Transverse colon (tissue), 4 donors: ENCODE results near the gene SYNE2. TPM values are rescaled to one million over a fixed set of nuclear protein-coding genes. Genes with fewer than 3 reads are reported as not detected.

ENCODE experiments used
- DNase-seq: peaks from one replicate; pipeline ENCODE4 v3.0.0-alpha.2; 2019
- H3K27ac ChIP-seq, 4 donors: fragments of 200-600 bp; sonication (generic); 2 replicates each; pipeline ENCODE4 v1.5.1; 2016 to 2018; ENCODE audit warnings: inconsistent platforms in 4 of 4
- H3K27me3 ChIP-seq: fragments of 200-600 bp; sonication (generic); 2 replicates; pipeline ENCODE4 v1.5.1; 2017; ENCODE audit warnings: inconsistent platforms
- H3K36me3 ChIP-seq, 4 donors: fragments of 200-600 bp; sonication (generic); 2 replicates each; pipeline ENCODE4 v1.5.1; 2017 to 2019; ENCODE audit warnings: inconsistent platforms in 4 of 4
- H3K4me1 ChIP-seq, 4 donors: fragments of 200-600 bp; sonication (generic); 2 replicates each; pipeline ENCODE4 v1.5.1; 2017 to 2020; ENCODE audit warnings: inconsistent platforms in 4 of 4
- H3K4me3 ChIP-seq, 4 donors: fragments of 200-600 bp; sonication (generic); 1 replicate in 1 of 4; 2 replicates in 3 of 4; pipeline versions ENCODE4 v1.5.1 to v1.6.1; 2017 to 2019; ENCODE audit warnings: inconsistent platforms in 4 of 4
- H3K9me3 ChIP-seq, 2 donors: fragments of 200-600 bp; sonication (generic); 2 replicates each; pipeline ENCODE4 v1.5.1; 2017 to 2019; ENCODE audit warnings: inconsistent platforms in 2 of 2
- CTCF ChIP-seq, 5 experiments: fragments of 200-600 bp in 3 of 5; fragments of 450-650 bp in 2 of 5; sonication (generic) in 3 of 5; IDR thresholded peaks; 1 replicate in 2 of 5; 2 replicates in 3 of 5; pipeline ENCODE4 v1.5.1; 2016 to 2017; ENCODE audit warnings: antibody characterized with exemption in 5 of 5, inconsistent platforms in 3 of 5, mild to moderate bottlenecking in 2 of 5, moderate library complexity in 1 of 5
- EP300 ChIP-seq: sonication (generic); formaldehyde crosslinking; IDR thresholded peaks from one replicate; pipeline ENCODE4 v1.6.1; 2017; ENCODE audit warnings: antibody characterized with exemption, low read depth
- POLR2A ChIP-seq: fragments of 450-650 bp; IDR thresholded peaks from one replicate; pipeline ENCODE4 v1.6.1; 2016; ENCODE audit warnings: antibody characterized with exemption, mild to moderate bottlenecking, moderate library complexity
- POLR2AphosphoS5 ChIP-seq, 3 donors: sonication (generic); formaldehyde crosslinking; IDR thresholded peaks; one replicate each; pipeline ENCODE4 v1.6.1; 2016; ENCODE audit warnings: antibody characterized with exemption in 3 of 3
- WGBS, 2 donors: methylation state at CpG; one replicate each; pipeline ENCODE4 v1.1.5; 2018; ENCODE audit warnings: low coverage in 1 of 2; 5-methylcytosine and 5-hydroxymethylcytosine counted together
- in situ Hi-C, 4 donors: fragments of 200-750 bp; cut with MboI; loops; one replicate each; pipeline versions ENCODE4 v1.15.0 to v1.15.1; 2017; ENCODE audit warnings: low sequenced_read_pairs in 3 of 4, low pct_ligation_motif_present in 1 of 4, low pct_unique_long_range_greater_than_20kb in 1 of 4
- intact Hi-C: fragments of 100-400 bp; cut with DNase I; formaldehyde crosslinking; loops from one replicate; pipeline ENCODE4 v1.15.1; 2023; ENCODE audit warnings: low total_unique reads
- total RNA-seq, 4 donors: library from RNA; depleted of rRNA; stranded (reverse); fragments of >200 nt; gene quantifications; one replicate each; pipeline ENCODE4 v1.1.0, GENCODE V29; 2016

Gene SYNE2
- total RNA-seq, 4 donors from 2014 or later, result 242 to 491 (median 304) TPM

DNA sequence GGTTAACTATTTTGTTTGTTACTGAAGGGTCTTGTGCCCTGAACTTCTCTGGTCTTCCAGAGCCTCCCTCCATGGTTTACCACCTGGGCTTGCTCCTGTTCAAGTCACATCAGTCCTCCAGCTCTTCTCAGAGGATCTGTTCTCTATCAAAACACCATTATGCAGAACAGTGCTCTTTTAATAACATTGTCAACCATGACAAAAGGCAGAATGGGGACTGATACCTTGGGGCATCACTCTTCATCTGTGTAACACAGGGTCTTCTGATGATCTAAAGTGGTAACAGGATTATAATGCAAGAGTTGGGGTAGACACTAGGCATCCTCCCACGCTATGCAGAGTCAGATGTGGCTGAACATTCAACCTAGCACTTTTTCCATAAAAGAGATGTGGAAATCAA lies 403.0 kb downstream of the SYNE2 start:
- H3K4me1 ChIP-seq, result no peaks in the 10 kb centered on the region
- WGBS, 2 donors, result 76% methylated on average over 1 of the region's 1 CpG; no CpG with 5 or more reads in 1 of the 2 donors
- H3K4me3 ChIP-seq, result no peak overlapping the region
- no peaks in the 10 kb centered on the region for H3K36me3 ChIP-seq
- intact Hi-C loops, result no loop called here
- TF ChIP-seq CTCF (IDR thresholded peaks at IDR 0.05) (no peak), POLR2A (no peak), EP300 (no peak), POLR2AphosphoS5 (IDR thresholded peaks at IDR 0.05) (no peak)
- H3K27ac ChIP-seq, result no peak overlapping the region
- H3K9me3 ChIP-seq, result no peaks in the 10 kb centered on the region
- no peak for DNase-seq
- in situ Hi-C loops, result no loop called here
- H3K27me3 ChIP-seq, result no peaks in the 10 kb centered on the region

DNA sequence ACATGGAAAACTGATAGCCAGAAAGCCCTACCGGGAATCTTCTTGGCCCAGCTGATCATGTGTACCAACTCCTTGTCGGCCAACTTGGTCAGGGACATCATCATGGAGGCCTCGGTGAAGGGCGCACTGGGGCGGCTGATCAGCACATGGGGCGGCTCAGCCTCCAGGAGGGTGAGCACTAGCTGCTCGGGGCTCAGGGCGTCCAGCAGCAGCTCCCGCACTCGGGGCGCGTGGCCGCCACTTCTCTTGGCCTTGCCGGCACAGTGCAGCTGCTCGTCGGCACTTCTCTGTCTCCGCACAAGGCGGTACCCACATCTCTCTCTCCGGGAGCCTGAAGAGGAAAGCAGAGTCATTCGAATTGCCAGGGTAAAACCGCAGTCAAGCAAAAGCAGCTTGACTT lies 407.6 kb downstream of the SYNE2 start:
- Histone ChIP-seq H3K27ac (no peak overlapping the region), H3K4me1 (no peaks in the 10 kb centered on the region), H3K4me3 (no peak overlapping the region), H3K27me3 (no peaks in the 10 kb centered on the region), H3K9me3 (no peaks in the 10 kb centered on the region), H3K36me3 (no peaks in the 10 kb centered on the region)
- TF ChIP-seq POLR2A, result no peak
- in situ Hi-C loops (no loop called here), intact Hi-C loops (no loop called here)
- 93% methylated on average over 17 of the region's 21 CpGs; no CpG with 5 or more reads in 1 of the 2 donors for WGBS, 2 donors
- no peak for DNase-seq

GRCh38 chr14:64265222-64265621 lies 412.4 kb downstream of the SYNE2 start:
- in situ Hi-C loops, result no loop called here
- Histone ChIP-seq H3K27ac (no peak overlapping the region), H3K4me1 (no peaks in the 10 kb centered on the region), H3K27me3 (no peaks in the 10 kb centered on the region), H3K9me3 (no peaks in the 10 kb centered on the region), H3K4me3 (no peak overlapping the region), H3K36me3 (no peaks in the 10 kb centered on the region)
- no peak for DNase-seq
- no peak for TF ChIP-seq EP300
- no peak for TF ChIP-seq CTCF (IDR thresholded peaks at IDR 0.05)
- no peak for TF ChIP-seq POLR2A
- no peak for TF ChIP-seq POLR2AphosphoS5 (IDR thresholded peaks at IDR 0.05)
- 93 to 100% methylated on average over 1 of the region's 1 CpG for WGBS, 2 donors
- intact Hi-C loops, result no loop called here

GRCh38 chr14:64266239-64266638 lies 413.4 kb downstream of the SYNE2 start:
- DNase-seq, result no peak
- in situ Hi-C loops, result no loop called here
- Histone ChIP-seq H3K9me3 (no peaks in the 10 kb centered on the region), H3K27me3 (no peaks in the 10 kb centered on the region), H3K4me3 (no peak overlapping the region), H3K4me1 (no peaks in the 10 kb centered on the region), H3K36me3 (no peaks in the 10 kb centered on the region), H3K27ac (no peak overlapping the region)
- TF ChIP-seq POLR2A, result no peak
- no peak for TF ChIP-seq EP300
- no peak for TF ChIP-seq CTCF (IDR thresholded peaks at IDR 0.05)
- no peak for TF ChIP-seq POLR2AphosphoS5 (IDR thresholded peaks at IDR 0.05)
- intact Hi-C loops, result no loop called here
- 36 to 43% methylated on average over 1 to 2 of the region's 2 CpGs for WGBS, 2 donors

GRCh38 chr14:64272019-64272418 lies 419.2 kb downstream of the SYNE2 start:
- H3K36me3 ChIP-seq, result no peaks in the 10 kb centered on the region
- no peaks in the 10 kb centered on the region for H3K9me3 ChIP-seq
- H3K27me3 ChIP-seq, result no peaks in the 10 kb centered on the region
- no peak for TF ChIP-seq POLR2AphosphoS5 (IDR thresholded peaks at IDR 0.05)
- no peak for TF ChIP-seq CTCF (IDR thresholded peaks at IDR 0.05)
- no peak for TF ChIP-seq POLR2A
- TF ChIP-seq EP300, result no peak
- H3K4me1 ChIP-seq, result no peaks in the 10 kb centered on the region
- H3K27ac ChIP-seq, result no peak overlapping the region
- H3K4me3 ChIP-seq, result no peak overlapping the region
- DNase-seq, result no peak
- intact Hi-C loops (no loop called here), in situ Hi-C loops (no loop called here)
